H1 (cell line): ENCODE data around the gene FMC1. TPM values are rescaled to one million over a fixed set of nuclear protein-coding genes. Genes with fewer than 3 reads are reported as not detected.

Experiments
- ATF3 ChIP-seq: IDR thresholded peaks from 2 replicates; pipeline ENCODE4 v1.6.1; 2011; ENCODE audit warnings: low read depth, mild to moderate bottlenecking, low read length; ENCODE audit not compliant: insufficient read depth
- BACH1 ChIP-seq: IDR thresholded peaks from 2 replicates; pipeline ENCODE4 v1.6.1; 2012; ENCODE audit warnings: low read length, improper control_type of control experiment
- BRCA1 ChIP-seq: IDR thresholded peaks from 2 replicates; pipeline ENCODE4 v1.6.1; 2012; ENCODE audit warnings: low read depth, low read length, improper control_type of control experiment
- CBX5 ChIP-seq: fragments of 300-800, 300-1000 bp; sonication (generic); IDR thresholded peaks from 2 replicates; pipeline ENCODE4 v1.7.1; 2016; ENCODE audit warnings: antibody characterized with exemption, low read length, low read depth
- CEBPB ChIP-seq: IDR thresholded peaks from 2 replicates; pipeline ENCODE4 v1.6.1; 2012; ENCODE audit warnings: low read depth, low read length
- CREB1 ChIP-seq: IDR thresholded peaks from 2 replicates; pipeline ENCODE4 v1.6.1; 2012; ENCODE audit warnings: inconsistent platforms
- EGR1 ChIP-seq: IDR thresholded peaks from 2 replicates; pipeline ENCODE4 v1.6.1; 2011; ENCODE audit warnings: low read depth, low read length, borderline replicate concordance
- GABPA ChIP-seq: IDR thresholded peaks from 2 replicates; pipeline ENCODE4 v1.6.1; 2011; ENCODE audit warnings: mild to moderate bottlenecking, low read length, moderate library complexity, borderline replicate concordance; ENCODE audit not compliant: insufficient read depth
- GTF2F1 ChIP-seq: IDR thresholded peaks from 2 replicates; pipeline ENCODE4 v1.6.1; 2012; ENCODE audit warnings: low read depth, low read length, improper control_type of control experiment, borderline replicate concordance
- JUND ChIP-seq: IDR thresholded peaks from 2 replicates; pipeline ENCODE4 v1.6.1; 2011; ENCODE audit warnings: mild to moderate bottlenecking, improper control_type of control experiment, low read length
- MAFK ChIP-seq: IDR thresholded peaks from 2 replicates; pipeline ENCODE4 v1.6.1; 2012; ENCODE audit warnings: low read depth, mild to moderate bottlenecking, improper control_type of control experiment, low read length
- MAX ChIP-seq: IDR thresholded peaks from 2 replicates; pipeline ENCODE4 v1.6.1; 2012; ENCODE audit warnings: inconsistent platforms
- NRF1 ChIP-seq: IDR thresholded peaks from 2 replicates; pipeline ENCODE4 v1.6.1; 2011; ENCODE audit warnings: mild to moderate bottlenecking, low read depth, low read length, improper control_type of control experiment
- POLR2AphosphoS5 ChIP-seq: IDR thresholded peaks from 2 replicates; pipeline ENCODE4 v1.6.1; 2011; ENCODE audit warnings: low read depth, low read length
- RFX5 ChIP-seq: IDR thresholded peaks from 2 replicates; pipeline ENCODE4 v1.6.1; 2011; ENCODE audit warnings: low read depth, low read length, improper control_type of control experiment, borderline replicate concordance
- RXRA ChIP-seq: IDR thresholded peaks from 2 replicates; pipeline ENCODE4 v1.6.1; 2011; ENCODE audit warnings: low read depth, mild to moderate bottlenecking, low read length, moderate library complexity; ENCODE audit not compliant: insufficient read depth
- SIN3A ChIP-seq, 2 experiments: IDR thresholded peaks in 1 of 2; conservative IDR thresholded peaks in 1 of 2; 2 replicates each; pipeline ENCODE4 v1.6.1; 2011 to 2012; ENCODE audit warnings: low read length in 2 of 2, improper control_type of control experiment in 1 of 2, low read depth in 1 of 2, mild to moderate bottlenecking in 1 of 2
- SIRT6 ChIP-seq: IDR thresholded peaks from one replicate; pipeline ENCODE4 v1.7.1; 2012; ENCODE audit warnings: low read length, inconsistent platforms
- SP1 ChIP-seq: IDR thresholded peaks from 2 replicates; pipeline ENCODE4 v1.6.1; 2011; ENCODE audit warnings: low read depth, low read length
- SUZ12 ChIP-seq: fragments of 200-600 bp; sonication (generic); IDR thresholded peaks from 2 replicates; pipeline ENCODE4 v1.6.1; 2012; ENCODE audit warnings: mild to moderate bottlenecking, inconsistent platforms, low read length, moderate library complexity, mixed read lengths
- TBP ChIP-seq: IDR thresholded peaks from 2 replicates; pipeline ENCODE4 v1.6.1; 2011; ENCODE audit warnings: low read depth, low read length, improper control_type of control experiment
- TCF12 ChIP-seq: IDR thresholded peaks from 2 replicates; pipeline ENCODE4 v1.6.1; 2011; ENCODE audit warnings: low read depth, mild to moderate bottlenecking, low read length
- USF2 ChIP-seq: IDR thresholded peaks from 2 replicates; pipeline ENCODE4 v1.6.1; 2011; ENCODE audit warnings: low read length, improper control_type of control experiment
- YY1 ChIP-seq: IDR thresholded peaks from 2 replicates; pipeline ENCODE4 v1.6.1; 2011; ENCODE audit warnings: low read depth, mild to moderate bottlenecking, low read length
- polyA plus RNA-seq, 7 experiments: library from polyadenylated mRNA; depleted of rRNA in 3 of 7; stranded (reverse) in 5 of 7; unstranded in 2 of 7; fragments of >200 nt in 5 of 7; fragments of 200-250 nt in 2 of 7; gene quantifications; 1 replicate in 5 of 7; 2 replicates in 1 of 7; 4 replicates in 1 of 7; pipeline versions ENCODE4 v1.2.1 to v1.2.3, GENCODE V29; 2011 to 2013; ENCODE audit warnings: missing spikeins in 2 of 7, mixed read lengths in 2 of 7
- total RNA-seq: library from RNA; stranded (reverse); fragmentation: NEBNext Ultra II Directional; extraction: Animal tissue kit (Norgen Biotek cat#: 25700); gene quantifications from 2 replicates; pipeline ENCODE4 v1.2.1, GENCODE V29; 2021

FMC1 gene
- total and polyA plus RNA-seq, 2 of the 8 experiments (the other 6 are each of a cell fraction or from before 2014, with no cell fraction given) = 15.8 to 28.4 TPM

GRCh38 chr7:139340037-139340807 is 915 bp upstream of the FMC1 start (continued):
- TF ChIP-seq RFX5 (no peak), BRCA1 (no peak), MAX (peak; percentile 32; the same call in 1 of the 2 replicates), GABPA (peak; percentile 96), TCF12 (peak; percentile 39; the same call in 1 of the 2 replicates), CBX5 (no peak), NRF1 (peak; percentile 88), SIN3A (conservative IDR thresholded peaks at IDR 0.05 in 1 of 2, IDR thresholded peaks at IDR 0.05 in 1 of 2; ENCODE audit: low read depth in 1 of 2, low read length in 2 of 2) (peak; percentile 19 to 62; a peak in 1 of 4 replicates), POLR2AphosphoS5 (peak; percentile 92), YY1 (peak; percentile 74; the same call in 1 of the 2 replicates), GTF2F1 (no peak), TBP (peak; percentile 99), USF2 (peak; percentile 93), CREB1 (peak; percentile 94), ATF3 (peak; percentile 85), EGR1 (peak; percentile 86), JUND (peak; percentile 80), MAFK (peak; percentile 81; the same call in 1 of the 2 replicates), SUZ12 (no peak), CEBPB (0 out of 2 replicates have a peak, but pooled peaks have one; percentile 72), RXRA (no peak), SIRT6 (no peak), BACH1 (no peak), SP1 (peak; percentile 38; the same call in 1 of the 2 replicates)
